Peyer's patch (tissue), 4 donors: ENCODE measurements around the gene PA2G4. TPM values are rescaled to one million over a fixed set of nuclear protein-coding genes. Genes with fewer than 3 reads are reported as not detected.
A peak's percentile ranks its signal among the peaks of the same experiment; 100 is the strongest.
"Not testable (repeated sequence)": the region's sequence is repeated elsewhere in the genome, so short reads cannot be mapped to it uniquely, and the experiment has no call there.

Experiments
- DNase-seq, 3 donors: peaks; one replicate each; pipeline ENCODE4 v3.0.0-alpha.2; 2017 to 2019
- H3K27ac ChIP-seq, 4 donors: fragments of 200-600 bp; sonication (generic); one replicate each; pipeline ENCODE4 v1.5.1; 2016 to 2019
- H3K27me3 ChIP-seq, 2 donors: fragments of 200-600 bp; sonication (generic); one replicate each; pipeline ENCODE4 v1.5.1; 2019
- H3K36me3 ChIP-seq, 3 donors: fragments of 200-600 bp; sonication (generic); one replicate each; pipeline ENCODE4 v1.5.1; 2016 to 2019
- H3K4me1 ChIP-seq, 4 donors: fragments of 200-600 bp; sonication (generic); one replicate each; pipeline ENCODE4 v1.5.1; 2016 to 2019
- H3K4me3 ChIP-seq, 4 donors: fragments of 200-600 bp; sonication (generic); 1 replicate in 3 of 4; 2 replicates in 1 of 4; pipeline ENCODE4 v1.5.1; 2016 to 2019; ENCODE audit warnings: mild to moderate bottlenecking in 1 of 4
- H3K9me3 ChIP-seq, 4 donors: fragments of 200-600 bp; sonication (generic); one replicate each; pipeline ENCODE4 v1.5.1; 2016 to 2019; ENCODE audit warnings: mild to moderate bottlenecking in 1 of 4
- CTCF ChIP-seq, 6 experiments: fragments of 450-650 bp in 4 of 6; fragments of 200-600 bp in 2 of 6; sonication (generic) in 1 of 6; IDR thresholded peaks; one replicate each; pipeline ENCODE4 v1.5.1; 2017 to 2019; ENCODE audit warnings: antibody characterized with exemption in 6 of 6, mild to moderate bottlenecking in 3 of 6, moderate library complexity in 1 of 6
- POLR2A ChIP-seq, 2 donors: fragments of 450-650 bp; IDR thresholded peaks; one replicate each; pipeline ENCODE4 v1.5.1; 2017; ENCODE audit warnings: antibody characterized with exemption in 2 of 2, mild to moderate bottlenecking in 2 of 2, moderate library complexity in 2 of 2
- total RNA-seq, 4 donors: library from RNA; depleted of rRNA; stranded (reverse); fragments of >200 nt; gene quantifications; one replicate each; pipeline ENCODE4 v1.1.0, GENCODE V29; 2016

PA2G4 gene
- total RNA-seq, 4 donors from 2014 or later = 34.3 to 221 (median 48.7) TPM

GRCh38 chr12:56152756-56153677 is 48.7 kb downstream of the PA2G4 start:
- H3K9me3 ChIP-seq = no peaks in the 10 kb centered on the region
- H3K36me3 ChIP-seq = no peaks in the 10 kb centered on the region
- H3K27me3 ChIP-seq = no peaks in the 10 kb centered on the region
- peak overlapping the region; percentile 84 to 98 (median 90) for H3K27ac ChIP-seq
- peak overlapping the region; percentile 43 to 82 (median 56) for H3K4me3 ChIP-seq
- no peak for TF ChIP-seq POLR2A (IDR thresholded peaks at IDR 0.05)
- TF ChIP-seq CTCF (IDR thresholded peaks at IDR 0.05) = no peak
- H3K4me1 ChIP-seq = peaks cover 0 to 26% (median 6%) of the 10 kb centered on the region in 4 donors
- DNase-seq = no peak

- Histone ChIP-seq H3K36me3 (no peaks in the 10 kb centered on the region), H3K27ac (no peak overlapping the region), H3K9me3 (no peaks in the 10 kb centered on the region), H3K27me3 (no peaks in the 10 kb centered on the region), H3K4me3 (no peak overlapping the region), H3K4me1 (peaks cover 0 to 26% (median 6%) of the 10 kb centered on the region in 4 donors)
- DNase-seq = no peak
- TF ChIP-seq POLR2A (IDR thresholded peaks at IDR 0.05) = no peak
- TF ChIP-seq CTCF (IDR thresholded peaks at IDR 0.05) = no peak
Measured at GRCh38 chr12:56153678-56154065, 49.3 kb downstream of the PA2G4 start.

GRCh38 chr12:56154246-56154771 is 50.0 kb downstream of the PA2G4 start:
- Histone ChIP-seq H3K4me3 (no peak overlapping the region), H3K36me3 (no peaks in the 10 kb centered on the region), H3K27me3 (no peaks in the 10 kb centered on the region), H3K9me3 (no peaks in the 10 kb centered on the region), H3K4me1 (peaks cover 0 to 26% (median 7%) of the 10 kb centered on the region in 4 donors), H3K27ac (no peak overlapping the region)
- TF ChIP-seq POLR2A (IDR thresholded peaks at IDR 0.05) (no peak), CTCF (IDR thresholded peaks at IDR 0.05) (no peak)
- DNase-seq = no peak

GRCh38 chr12:56154818-56155217 is 50.5 kb downstream of the PA2G4 start:
- TF ChIP-seq CTCF (IDR thresholded peaks at IDR 0.05) (no peak), POLR2A (IDR thresholded peaks at IDR 0.05) (no peak)
- H3K4me1 ChIP-seq = peaks cover 0 to 30% (median 12%) of the 10 kb centered on the region in 4 donors
- H3K27me3 ChIP-seq = no peaks in the 10 kb centered on the region
- no peak for DNase-seq
- no peak overlapping the region for H3K4me3 ChIP-seq
- no peaks in the 10 kb centered on the region for H3K9me3 ChIP-seq
- peaks cover 0 to 4% (median 0%) of the 10 kb centered on the region in 3 donors for H3K36me3 ChIP-seq
- no peak overlapping the region for H3K27ac ChIP-seq

GRCh38 chr12:56155256-56155845 is 51.0 kb downstream of the PA2G4 start:
- Histone ChIP-seq H3K27me3 (no peaks in the 10 kb centered on the region), H3K4me1 (peaks cover 0 to 35% (median 18%) of the 10 kb centered on the region in 4 donors), H3K36me3 (peaks cover 0 to 10% (median 0%) of the 10 kb centered on the region in 3 donors), H3K9me3 (no peaks in the 10 kb centered on the region), H3K27ac (no peak overlapping the region), H3K4me3 (no peak overlapping the region)
- DNase-seq = peak in 1 of 3 donors; percentile 59
- no peak for TF ChIP-seq CTCF (IDR thresholded peaks at IDR 0.05)
- no peak for TF ChIP-seq POLR2A (IDR thresholded peaks at IDR 0.05)

GRCh38 chr12:56156464-56157200 is 52.3 kb downstream of the PA2G4 start:
- not testable (repeated sequence) for DNase-seq

More at GRCh38 chr12:56156464-56157200, 52.3 kb downstream of the PA2G4 start:
- not testable (repeated sequence) for H3K9me3 ChIP-seq, H3K27me3 ChIP-seq
- peaks cover 4 to 43% (median 24%) of the 10 kb centered on the region in 4 donors for H3K4me1 ChIP-seq
- peak overlapping the region; percentile 62 to 96 (median 80) for H3K4me3 ChIP-seq
- H3K36me3 ChIP-seq = peaks cover 0 to 22% (median 0%) of the 10 kb centered on the region in 3 donors
- H3K27ac ChIP-seq = peak overlapping the region; percentile 91 to 100 (median 97)
